Measurements from ENCODE around the gene TMEM129. TPM values are rescaled to one million over a fixed set of nuclear protein-coding genes. Genes with fewer than 3 reads are reported as not detected.
"Not testable (repeated sequence)": the region's sequence is repeated elsewhere in the genome, so short reads cannot be mapped to it uniquely, and the experiment has no call there.

TMEM129 gene
- total RNA-seq, 1 experiment from 2014 or later: 54.9 TPM

GRCh38 chr4:1673671-1674070 is 47.5 kb downstream of the TMEM129 start (continued):
- TF ChIP-seq RELA (CRISPR knock-in tag; IDR thresholded peaks at IDR 0.05; ENCODE audit: borderline replicate concordance): no peak

- H3K4me3 Mint-ChIP-seq; DNase-seq (ENCODE audit: low spot score); H3K36me3 Mint-ChIP-seq; H3K27me3 Mint-ChIP-seq (ENCODE audit: low read depth); H3K4me1 Mint-ChIP-seq; H3K9me3 Mint-ChIP-seq; ATAC-seq; POLR2A ChIA-PET; H3K27ac Mint-ChIP-seq: not testable (repeated sequence)
- CTCF ChIA-PET: interaction anchor here (0.8 kb wide), 1 partner anchor 42 kb away, joined by 4 read pairs; no protein-coding TSS in a partner anchor
Measured at GRCh38 chr4:1671011-1671410, 50.1 kb downstream of the TMEM129 start.

- H3K36me3 Mint-ChIP-seq: no peaks in the 10 kb centered on the region
- CTCF ChIA-PET: interaction anchor here (0.8 kb wide), 1 partner anchor 41 kb away, joined by 4 read pairs; no protein-coding TSS in a partner anchor
- no peak for TF ChIP-seq ERG (CRISPR knock-in tag; IDR thresholded peaks at IDR 0.05)
- TF ChIP-seq PREB (CRISPR knock-in tag; IDR thresholded peaks at IDR 0.05; ENCODE audit: borderline replicate concordance): no peak
- TF ChIP-seq ATF1 (CRISPR knock-in tag; IDR thresholded peaks at IDR 0.05): no peak
- TF ChIP-seq NFATC4 (CRISPR knock-in tag; IDR thresholded peaks at IDR 0.05): no peak
- TF ChIP-seq EMX1 (CRISPR knock-in tag; IDR thresholded peaks at IDR 0.05): no peak
- no peak for TF ChIP-seq ZNF512 (CRISPR knock-in tag; IDR thresholded peaks at IDR 0.05; ENCODE audit: borderline replicate concordance)
- no peak overlapping the region for H3K4me3 Mint-ChIP-seq
- ATAC-seq (no peak), DNase-seq (ENCODE audit: low spot score) (no peak)
- H3K4me1 Mint-ChIP-seq: peaks cover 5% of the 10 kb centered on the region
- POLR2A ChIA-PET: no interaction called here
- H3K27me3 Mint-ChIP-seq (ENCODE audit: low read depth): no peaks in the 10 kb centered on the region
- peak overlapping the region; percentile 27; the same call in 1 of the 2 replicates for H3K27ac Mint-ChIP-seq
- H3K9me3 Mint-ChIP-seq: no peaks in the 10 kb centered on the region
Measured at GRCh38 chr4:1670279-1670678, 50.8 kb downstream of the TMEM129 start.

GRCh38 chr4:1669850-1670249 is 51.3 kb downstream of the TMEM129 start:
- DNase-seq (ENCODE audit: low spot score) (no peak), ATAC-seq (no peak)
- CTCF ChIA-PET: no interaction called here
- H3K27ac Mint-ChIP-seq: no peak overlapping the region
- TF ChIP-seq ZNF317 (CRISPR knock-in tag; IDR thresholded peaks at IDR 0.05; ENCODE audit: borderline replicate concordance, low read depth): no peak
- TF ChIP-seq CTCF (IDR thresholded peaks at IDR 0.05): no peak
- TF ChIP-seq STAT6 (CRISPR knock-in tag; conservative IDR thresholded peaks at IDR 0.05; ENCODE audit: low read depth): no peak
- no peak for TF ChIP-seq NFYB (CRISPR knock-in tag; conservative IDR thresholded peaks at IDR 0.05; ENCODE audit: low read depth)
- TF ChIP-seq NFE2L1 (CRISPR knock-in tag; IDR thresholded peaks at IDR 0.05): no peak
- H3K36me3 Mint-ChIP-seq: no peaks in the 10 kb centered on the region
- H3K27me3 Mint-ChIP-seq (ENCODE audit: low read depth): no peaks in the 10 kb centered on the region
- H3K4me3 Mint-ChIP-seq: no peak overlapping the region
- POLR2A ChIA-PET: no interaction called here
- H3K4me1 Mint-ChIP-seq: peaks cover 5% of the 10 kb centered on the region
- H3K9me3 Mint-ChIP-seq: no peaks in the 10 kb centered on the region
